Adipose tissue (tissue), 3 donors: ENCODE data around the gene TGFBI. TPM values are rescaled to one million over a fixed set of nuclear protein-coding genes. Genes with fewer than 3 reads are reported as not detected.
"Not testable (repeated sequence)": the region's sequence is repeated elsewhere in the genome, so short reads cannot be mapped to it uniquely, and the experiment has no call there.

Experiments used
- H3K27ac ChIP-seq: one replicate; pipeline ENCODE4 v1.5.1; 2013; ENCODE audit warnings: low read depth, low read length
- WGBS, 3 donors: extraction: QIAGEN DNeasy Blood & Tissue Kit; methylation state at CpG; one replicate each; pipeline ENCODE4 v1.1.7; 2013; 5-methylcytosine and 5-hydroxymethylcytosine counted together
- polyA plus RNA-seq, 3 donors: library from polyadenylated mRNA; stranded (reverse); fragments of 200-250 nt; gene quantifications; one replicate each; pipeline ENCODE4 v1.2.3, GENCODE V29; 2013
- donor health status: healthy with polysubstance abuse.
- donor health status: Bipolar disorder and iron deficiency.
- donor health status: healthy.

The TGFBI gene
- polyA plus RNA-seq, 3 donors, result 10.9 to 103 (median 62.2) TPM

- WGBS, 3 donors, result 84 to 91% (median 86%) methylated on average over 1 of the region's 1 CpG
- no peak overlapping the region for H3K27ac ChIP-seq
Measured at GRCh38 chr5:136036293-136036911, 7.6 kb downstream of the TGFBI start.

- WGBS, 3 donors, result 41 to 75% (median 42%) methylated on average over 10 of the region's 10 CpGs
- H3K27ac ChIP-seq, result no peak overlapping the region
Measured at GRCh38 chr5:136037001-136037705, 8.4 kb downstream of the TGFBI start.

- WGBS, 3 donors, result 79 to 90% (median 83%) methylated on average over 4 of the region's 4 CpGs
- H3K27ac ChIP-seq, result no peak overlapping the region
Measured at GRCh38 chr5:136038635-136039034, 9.8 kb downstream of the TGFBI start.

- no peak overlapping the region for H3K27ac ChIP-seq
- WGBS, 3 donors, result 90 to 97% (median 95%) methylated on average over 2 of the region's 2 CpGs
Measured at GRCh38 chr5:136039202-136039601, 10.4 kb downstream of the TGFBI start.

- WGBS, 3 donors, result 58 to 67% (median 63%) methylated on average over 4 of the region's 4 CpGs
- no peak overlapping the region for H3K27ac ChIP-seq
Measured at GRCh38 chr5:136040746-136041415, 12.1 kb downstream of the TGFBI start.

DNA sequence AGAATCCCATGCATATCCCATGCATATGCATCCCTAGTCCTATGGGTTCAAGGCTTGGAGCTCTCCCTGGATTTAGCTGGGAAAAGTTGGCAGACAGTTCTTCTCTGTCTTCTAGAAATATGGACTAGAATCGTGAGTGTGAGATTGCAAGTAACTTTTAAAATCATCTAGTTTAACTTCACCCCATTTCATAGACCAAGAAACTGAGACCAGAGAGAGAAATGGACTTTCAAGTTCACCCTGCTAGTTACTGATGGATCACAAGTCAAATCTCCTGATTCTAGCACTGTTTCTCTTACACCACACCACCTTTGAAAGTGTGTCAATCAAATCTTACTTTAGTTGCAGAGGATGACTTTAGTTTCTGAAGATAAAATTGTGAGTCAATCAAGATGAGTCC, 13.4 kb downstream of the TGFBI start:
- H3K27ac ChIP-seq, result no peak overlapping the region
- WGBS, 3 donors, result 76 to 79% (median 78%) methylated on average over 1 of the region's 1 CpG

GRCh38 chr5:136042665-136043121, 13.9 kb downstream of the TGFBI start:
- 34 to 50% (median 40%) methylated on average over 6 of the region's 6 CpGs for WGBS, 3 donors

DNA sequence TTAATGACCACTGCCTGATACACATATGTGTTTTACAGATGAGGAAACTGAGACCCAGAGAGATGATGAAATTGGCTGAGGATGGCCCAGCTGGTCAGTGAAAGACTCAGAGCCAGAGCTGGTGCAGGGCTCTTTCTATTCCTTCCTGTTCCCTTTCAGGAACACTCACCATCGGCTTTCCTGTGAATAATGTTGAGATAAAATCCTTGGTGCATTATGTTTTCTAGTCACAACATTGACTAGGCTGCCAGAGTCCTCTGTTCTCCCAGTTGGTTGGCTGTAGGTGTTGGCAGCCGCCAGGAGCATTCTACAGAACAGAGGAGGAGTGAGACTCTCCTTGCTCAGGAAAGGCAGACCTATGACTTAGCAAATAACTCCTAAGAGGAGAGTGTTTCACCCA, 14.8 kb downstream of the TGFBI start:
- H3K27ac ChIP-seq, result no peak overlapping the region
- 65 to 84% (median 79%) methylated on average over 2 of the region's 2 CpGs for WGBS, 3 donors

More at GRCh38 chr5:136042665-136043121, 13.9 kb downstream of the TGFBI start:
- no peak overlapping the region for H3K27ac ChIP-seq

DNA sequence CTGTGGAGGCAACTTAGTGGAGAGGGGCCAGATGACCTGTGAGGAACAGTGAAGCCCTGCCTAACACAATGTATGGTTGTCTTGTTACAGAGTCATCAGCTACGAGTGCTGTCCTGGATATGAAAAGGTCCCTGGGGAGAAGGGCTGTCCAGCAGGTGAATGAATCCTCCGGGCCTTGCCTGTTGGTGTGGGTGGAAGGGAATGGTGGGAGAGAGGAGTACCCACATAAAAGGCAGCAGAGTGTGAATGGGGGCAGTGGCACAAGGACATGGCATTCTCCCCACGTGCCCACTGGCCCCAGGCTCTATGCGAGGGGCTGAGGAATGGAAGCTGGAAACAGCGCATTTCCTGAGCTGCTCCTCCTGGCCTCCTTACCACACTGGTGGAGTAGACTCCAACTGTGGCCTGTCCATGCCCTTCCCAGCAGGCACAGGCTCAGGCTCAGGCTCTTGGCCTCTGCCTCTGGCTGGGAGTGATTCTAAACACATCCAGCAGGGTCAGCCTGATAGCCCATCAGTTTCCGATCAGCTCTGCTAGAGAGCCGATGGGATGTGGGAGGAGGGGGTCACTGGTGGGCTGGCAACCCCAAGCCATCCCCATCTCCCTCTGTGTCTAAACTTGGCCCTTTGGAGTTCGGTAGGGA, 15.3 kb downstream of the TGFBI start:
- WGBS, 3 donors, result 93 to 96% (median 95%) methylated on average over 8 of the region's 8 CpGs
- H3K27ac ChIP-seq, result no peak overlapping the region

- WGBS, 3 donors, result 86 to 96% (median 93%) methylated on average over 8 of the region's 8 CpGs
- not testable (repeated sequence) for H3K27ac ChIP-seq
Measured at GRCh38 chr5:136045026-136045425, 16.2 kb downstream of the TGFBI start.

GRCh38 chr5:136046246-136046645, 17.5 kb downstream of the TGFBI start:
- WGBS, 3 donors, result 79 to 86% (median 82%) methylated on average over 12 of the region's 12 CpGs
- no peak overlapping the region for H3K27ac ChIP-seq

- WGBS, 3 donors, result 54 to 82% (median 68%) methylated on average over 8 of the region's 8 CpGs
- H3K27ac ChIP-seq, result no peak overlapping the region
Measured at GRCh38 chr5:136047858-136048257, 19.1 kb downstream of the TGFBI start.

DNA sequence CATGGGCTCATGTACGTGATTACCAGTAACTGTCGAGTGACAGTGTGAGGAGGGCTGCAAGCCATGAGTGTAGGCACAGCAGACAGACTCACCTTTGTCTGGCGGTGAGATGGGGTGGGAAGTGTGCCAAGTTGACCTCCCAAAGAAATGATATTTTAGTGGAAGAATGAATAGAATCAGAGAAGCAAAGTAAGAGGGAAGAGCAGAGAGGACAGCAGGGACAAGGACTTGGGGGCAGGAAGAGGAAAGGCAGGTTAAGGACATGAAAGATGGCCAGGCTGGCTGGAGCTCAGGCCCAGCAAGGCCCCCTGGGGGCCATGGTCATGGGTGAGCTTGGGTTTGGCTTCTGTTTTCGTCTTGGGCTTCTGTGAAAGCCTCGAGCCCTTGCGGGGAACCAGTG, 20.2 kb downstream of the TGFBI start:
- no peak overlapping the region for H3K27ac ChIP-seq
- WGBS, 3 donors, result 94 to 98% (median 95%) methylated on average over 6 of the region's 6 CpGs

- 87 to 89% (median 87%) methylated on average over 12 of the region's 12 CpGs for WGBS, 3 donors
- H3K27ac ChIP-seq, result no peak overlapping the region
Measured at GRCh38 chr5:136051486-136052220, 22.9 kb downstream of the TGFBI start.

- 92 to 97% (median 96%) methylated on average over 13 of the region's 13 CpGs for WGBS, 3 donors
Measured at GRCh38 chr5:136052692-136053335, 24.0 kb downstream of the TGFBI start.

GRCh38 chr5:136053336-136054141, 24.8 kb downstream of the TGFBI start:
- 54 to 78% (median 76%) methylated on average over 6 of the region's 6 CpGs for WGBS, 3 donors

More at GRCh38 chr5:136052692-136053335, 24.0 kb downstream of the TGFBI start:
- H3K27ac ChIP-seq, result no peak overlapping the region

More at GRCh38 chr5:136053336-136054141, 24.8 kb downstream of the TGFBI start:
- H3K27ac ChIP-seq, result no peak overlapping the region
